Neural cell (in vitro differentiated cells): ENCODE results near the gene KIRREL2.

ENCODE experiments used
- CTCF ChIP-seq: fragments of 450-650 bp; IDR thresholded peaks from 2 replicates; pipeline ENCODE4 v1.5.1; 2014; ENCODE audit warnings: antibody characterized with exemption, mild to moderate bottlenecking, moderate library complexity; ENCODE audit not compliant: poor library complexity, severe bottlenecking
- EZH2 ChIP-seq: fragments of 200-600, 300-800 bp; shearing (Covaris generic), sonication (generic); IDR thresholded peaks from 2 replicates; pipeline ENCODE4 v1.6.1; 2014; ENCODE audit warnings: antibody characterized with exemption, low read length, borderline replicate concordance, mild to moderate bottlenecking; ENCODE audit not compliant: insufficient read depth, poor library complexity, severe bottlenecking
- RAD21 ChIP-seq: fragments of 450-650 bp; conservative IDR thresholded peaks from 2 replicates; pipeline ENCODE4 v1.6.1; 2014; ENCODE audit warnings: antibody characterized with exemption, mild to moderate bottlenecking, moderate library complexity
- REST ChIP-seq: IDR thresholded peaks from 2 replicates; pipeline ENCODE4 v1.6.1; 2012; ENCODE audit warnings: borderline replicate concordance

- TF ChIP-seq CTCF (no peak), REST (no peak), RAD21 (no peak), EZH2 (no peak)
These were observed 41.7 kb downstream of the KIRREL2 start for GRCh38 chr19:35898499-35898809.
